GM12878 (cell line): Measurements from ENCODE around the gene SNAPC2.

Experiments used
- ASH2L ChIP-seq: fragments of 300-600, 200-600 bp; sonication (generic); IDR thresholded peaks from 2 replicates; pipeline ENCODE4 v1.6.1; 2017; ENCODE audit warnings: low read depth, mild to moderate bottlenecking, borderline replicate concordance
- BHLHE40 ChIP-seq, 2 experiments: fragments of 450-650 bp in 1 of 2; IDR thresholded peaks; 2 replicates each; pipeline ENCODE4 v1.6.1; 2011 to 2017; ENCODE audit warnings: low read depth in 2 of 2, borderline replicate concordance in 1 of 2, improper control_type of control experiment in 1 of 2, low read length in 1 of 2, mild to moderate bottlenecking in 1 of 2
- CBX5 ChIP-seq: sonication (generic); IDR thresholded peaks from 2 replicates; pipeline ENCODE4 v1.6.1; 2016; ENCODE audit warnings: low read depth, moderate library complexity, mild to moderate bottlenecking, inconsistent platforms
- CEBPB ChIP-seq, 2 experiments: fragments of 150-350 bp in 1 of 2; IDR thresholded peaks; 2 replicates each; pipeline ENCODE4 v1.6.1; 2012 to 2014; ENCODE audit warnings: low read depth in 2 of 2, low read length in 2 of 2, borderline replicate concordance in 1 of 2, inconsistent platforms in 1 of 2
- CTCF ChIP-seq, 3 experiments: IDR thresholded peaks in 2 of 3; conservative IDR thresholded peaks in 1 of 3; 2 replicates each; pipeline ENCODE4 v1.5.1; 2011; ENCODE audit warnings: low read depth in 3 of 3, low read length in 3 of 3, mild to moderate bottlenecking in 3 of 3, control low read depth in 2 of 3, moderate library complexity in 2 of 3, inconsistent platforms in 1 of 3, mixed read lengths in 1 of 3; ENCODE audit not compliant: control insufficient read depth in 2 of 3, insufficient read depth in 1 of 3; ENCODE audit errors: extremely low read depth in 1 of 3
- E2F8 ChIP-seq: fragments of 450-650 bp; IDR thresholded peaks from 2 replicates; pipeline ENCODE4 v1.6.1; 2018; ENCODE audit warnings: mild to moderate bottlenecking, low read depth, moderate library complexity; ENCODE audit not compliant: partially characterized antibody
- E4F1 ChIP-seq: fragments of 450-650 bp; IDR thresholded peaks from 2 replicates; pipeline ENCODE4 v1.6.1; 2018; ENCODE audit warnings: borderline replicate concordance, mild to moderate bottlenecking; ENCODE audit not compliant: partially characterized antibody
- EP300 ChIP-seq, 2 experiments: fragments of 150-350 bp in 1 of 2; IDR thresholded peaks; 2 replicates each; pipeline ENCODE4 v1.6.1; 2011 to 2012; ENCODE audit warnings: low read depth in 2 of 2, low read length in 2 of 2, borderline replicate concordance in 1 of 2, improper control_type of control experiment in 1 of 2, inconsistent platforms in 1 of 2; ENCODE audit not compliant: control insufficient read depth in 1 of 2
- ETV6 ChIP-seq, 2 experiments: fragments of 450-650 bp in 1 of 2; IDR thresholded peaks in 1 of 2; conservative IDR thresholded peaks in 1 of 2; 2 replicates each; pipeline ENCODE4 v1.6.1; 2014; ENCODE audit warnings: antibody characterized with exemption in 1 of 2, borderline replicate concordance in 1 of 2, low read depth in 1 of 2, mild to moderate bottlenecking in 1 of 2, moderate library complexity in 1 of 2
- JUND ChIP-seq: IDR thresholded peaks from 2 replicates; pipeline ENCODE4 v1.6.1; 2012; ENCODE audit warnings: low read depth, mild to moderate bottlenecking, low read length, improper control_type of control experiment, moderate library complexity
- NFIC ChIP-seq: IDR thresholded peaks from 2 replicates; pipeline ENCODE4 v1.6.1; 2012; ENCODE audit warnings: low read depth, mild to moderate bottlenecking, inconsistent platforms, low read length, moderate library complexity
- SMC3 ChIP-seq: IDR thresholded peaks from 2 replicates; pipeline ENCODE4 v1.6.1; 2011; ENCODE audit warnings: low read length, improper control_type of control experiment, borderline replicate concordance
- USF2 ChIP-seq: IDR thresholded peaks from 2 replicates; pipeline ENCODE4 v1.6.1; 2011; ENCODE audit warnings: low read depth, low read length, improper control_type of control experiment, borderline replicate concordance

- TF ChIP-seq BHLHE40 (IDR thresholded peaks at IDR 0.05; ENCODE audit: borderline replicate concordance in 1 of 2, low read depth in 2 of 2, low read length in 1 of 2) (no peak), NFIC (no peak), E2F8 (no peak), USF2 (no peak), JUND (no peak), CEBPB (IDR thresholded peaks at IDR 0.05; ENCODE audit: borderline replicate concordance in 1 of 2, low read depth in 2 of 2, low read length in 2 of 2) (no peak), ETV6 (conservative IDR thresholded peaks at IDR 0.05 in 1 of 2, IDR thresholded peaks at IDR 0.05 in 1 of 2; ENCODE audit: borderline replicate concordance in 1 of 2, low read depth in 1 of 2) (no peak), EP300 (IDR thresholded peaks at IDR 0.05; ENCODE audit: borderline replicate concordance in 1 of 2, control insufficient read depth in 1 of 2, low read depth in 2 of 2, low read length in 2 of 2) (no peak), CBX5 (no peak), SMC3 (no peak), ASH2L (no peak), CTCF (IDR thresholded peaks at IDR 0.05 in 2 of 3, conservative IDR thresholded peaks at IDR 0.05 in 1 of 3; ENCODE audit: control insufficient read depth in 2 of 3, extremely low read depth in 1 of 3, insufficient read depth in 1 of 3, low read depth in 3 of 3, low read length in 3 of 3) (no peak), E4F1 (no peak)
Measured at GRCh38 chr19:7965259-7965841, 45.2 kb downstream of the SNAPC2 start.
